GM23248 (cell line): ENCODE measurements around the gene CXCL10. TPM values are rescaled to one million over a fixed set of nuclear protein-coding genes. Genes with fewer than 3 reads are reported as not detected.
"Not testable (repeated sequence)": the region's sequence is repeated elsewhere in the genome, so short reads cannot be mapped to it uniquely, and the experiment has no call there.

Experiments used
- DNase-seq: peaks from one replicate; pipeline ENCODE4 v3.0.0-alpha.2; 2015
- H2AFZ ChIP-seq: fragments of 200-600 bp; sonication (generic); 2 replicates; pipeline ENCODE4 v1.6.1; 2016; ENCODE audit warnings: antibody characterized with exemption
- H3F3A ChIP-seq: fragments of 200-600 bp; sonication (generic); 2 replicates; pipeline ENCODE4 v1.6.1; 2016; ENCODE audit warnings: mild to moderate bottlenecking, antibody characterized with exemption, mixed run types; ENCODE audit not compliant: insufficient read depth
- H3K27ac ChIP-seq: fragments of 200-600 bp; sonication (generic); 2 replicates; pipeline ENCODE4 v1.5.1; 2016; ENCODE audit warnings: mild to moderate bottlenecking
- H3K27me3 ChIP-seq: fragments of 200-600 bp; sonication (generic); replicated peaks from 2 replicates; pipeline ENCODE4 v1.6.1; 2016; ENCODE audit warnings: mild to moderate bottlenecking; ENCODE audit not compliant: insufficient read depth
- H3K36me3 ChIP-seq: fragments of 200-600 bp; sonication (generic); 2 replicates; pipeline ENCODE4 v1.6.1; 2016; ENCODE audit warnings: low read depth, mild to moderate bottlenecking
- H3K4me1 ChIP-seq: fragments of 200-600 bp; sonication (generic); 2 replicates; pipeline ENCODE4 v1.6.1; 2016; ENCODE audit warnings: mild to moderate bottlenecking; ENCODE audit not compliant: insufficient read depth
- H3K4me2 ChIP-seq: fragments of 200-600 bp; sonication (generic); one replicate; pipeline ENCODE4 v1.6.1; 2016; ENCODE audit warnings: mild to moderate bottlenecking; ENCODE audit not compliant: unreplicated experiment
- H3K4me3 ChIP-seq: fragments of 200-600 bp; sonication (generic); 2 replicates; pipeline ENCODE4 v1.5.1; 2016; ENCODE audit warnings: mild to moderate bottlenecking
- H3K79me2 ChIP-seq: fragments of 200-600 bp; sonication (generic); 2 replicates; pipeline ENCODE4 v1.6.1; 2016; ENCODE audit warnings: mild to moderate bottlenecking; ENCODE audit not compliant: insufficient read depth
- H3K9ac ChIP-seq: fragments of 200-600 bp; sonication (generic); 2 replicates; pipeline ENCODE4 v1.6.1; 2016; ENCODE audit warnings: mild to moderate bottlenecking
- H3K9me2 ChIP-seq: fragments of 200-600 bp; sonication (generic); 2 replicates; pipeline ENCODE4 v1.6.1; 2016; ENCODE audit warnings: mixed run types, mild to moderate bottlenecking, moderate library complexity; ENCODE audit not compliant: insufficient read depth
- H3K9me3 ChIP-seq: fragments of 200-600 bp; sonication (generic); one replicate; pipeline ENCODE4 v1.6.1; 2017; ENCODE audit warnings: low read depth
- H4K20me1 ChIP-seq: fragments of 200-600 bp; sonication (generic); 2 replicates; pipeline ENCODE4 v1.6.0; 2016; ENCODE audit not compliant: insufficient read depth
- EZH2 ChIP-seq: fragments of 200-600 bp; sonication (generic); IDR thresholded peaks from 2 replicates; pipeline ENCODE4 v1.6.1; 2018; ENCODE audit warnings: antibody characterized with exemption, mild to moderate bottlenecking; ENCODE audit not compliant: insufficient read depth, poor library complexity, severe bottlenecking
- EZH2phosphoT487 ChIP-seq: fragments of 200-600 bp; sonication (generic); IDR thresholded peaks from 2 replicates; pipeline ENCODE4 v1.6.1; 2018; ENCODE audit warnings: antibody characterized with exemption, moderate library complexity, mild to moderate bottlenecking, low read depth; ENCODE audit not compliant: insufficient read depth
- WGBS, 2 experiments: methylation state at CpG; one replicate each; pipeline ENCODE4 v1.1.6; 2015 to 2017; ENCODE audit warnings: low lambda C conversion rate in 2 of 2, low coverage in 1 of 2; ENCODE audit errors: missing lambda C conversion rate in 2 of 2; 5-methylcytosine and 5-hydroxymethylcytosine counted together
- in situ Hi-C: fragments of 300-500 bp; cut with MboI; formaldehyde crosslinking; loops from 2 replicates; pipeline ENCODE4 v1.15.0; 2020
- polyA plus RNA-seq: library from polyadenylated mRNA; unstranded; fragments of >200 nt; fragmentation: Nextera tagmentation; extraction: Ambion mirVana; gene quantifications from 2 replicates; pipeline ENCODE4 v1.2.1, GENCODE V29; 2016
- total RNA-seq: library from RNA; depleted of rRNA; stranded (reverse); fragments of >200 nt; shearing (Covaris generic); gene quantifications from 2 replicates; pipeline ENCODE4 v1.2.3, GENCODE V29; 2014

Gene CXCL10
- total and polyA plus RNA-seq, 2 experiments from 2014 or later = not detected

GRCh38 chr4:76058302-76058701 is 35.0 kb upstream of the CXCL10 start:
- no peak for TF ChIP-seq EZH2phosphoT487
- Histone ChIP-seq H3F3A (no peaks in the 10 kb centered on the region), H3K4me2 (no peak overlapping the region), H3K4me3 (no peak overlapping the region), H3K79me2 (no peaks in the 10 kb centered on the region), H3K9me3 (no peaks in the 10 kb centered on the region), H3K9ac (no peak overlapping the region), H3K9me2 (no peaks in the 10 kb centered on the region), H3K27ac (no peak overlapping the region), H3K36me3 (no peaks in the 10 kb centered on the region), H3K4me1 (no peaks in the 10 kb centered on the region), H3K27me3 (peaks cover 57% of the 10 kb centered on the region), H2AFZ (no peak overlapping the region), H4K20me1 (no peaks in the 10 kb centered on the region)
- in situ Hi-C loops = no loop called here
- no peak for DNase-seq

DNA sequence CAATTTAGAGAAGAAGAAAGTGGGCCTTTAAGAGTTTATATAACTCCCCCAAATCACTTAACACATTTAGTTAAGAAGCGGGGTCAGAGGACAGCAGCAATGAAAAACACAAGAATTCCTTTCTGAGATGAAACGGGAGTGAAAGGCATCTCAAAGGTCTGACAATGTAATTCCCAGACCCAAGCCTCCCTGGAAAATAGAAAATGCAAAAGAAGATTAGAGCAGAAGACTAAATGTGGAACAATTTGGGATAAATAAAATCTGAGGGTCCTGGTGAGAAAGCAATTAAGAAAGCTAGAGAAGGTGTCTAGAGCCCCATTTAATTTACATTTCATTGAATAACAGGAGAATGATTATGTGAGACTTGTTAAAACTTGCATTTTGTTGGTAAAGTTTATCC is 32.1 kb upstream of the CXCL10 start:
- Histone ChIP-seq H3K36me3 (no peaks in the 10 kb centered on the region), H3K9me2 (no peaks in the 10 kb centered on the region), H2AFZ (no peak overlapping the region), H3K4me1 (no peaks in the 10 kb centered on the region), H4K20me1 (no peaks in the 10 kb centered on the region), H3K9me3 (no peaks in the 10 kb centered on the region), H3K9ac (no peak overlapping the region), H3K27me3 (peaks cover 59% of the 10 kb centered on the region), H3K4me2 (no peak overlapping the region), H3F3A (no peaks in the 10 kb centered on the region), H3K27ac (no peak overlapping the region), H3K79me2 (no peaks in the 10 kb centered on the region), H3K4me3 (no peak overlapping the region)
- DNase-seq = no peak
- in situ Hi-C loops = no loop called here
- WGBS, 2 experiments = 60 to 61% methylated on average over 2 of the region's 2 CpGs
- no peak for TF ChIP-seq EZH2phosphoT487
- TF ChIP-seq EZH2 = no peak

- no peak overlapping the region for H3K4me2 ChIP-seq
- no peaks in the 10 kb centered on the region for H3K36me3 ChIP-seq
- no peak overlapping the region for H3K9ac ChIP-seq
- TF ChIP-seq EZH2phosphoT487 = no peak
- TF ChIP-seq EZH2 = no peak
- H3K4me1 ChIP-seq = no peaks in the 10 kb centered on the region
- H3K9me3 ChIP-seq = no peaks in the 10 kb centered on the region
- in situ Hi-C loops = no loop called here
- H3F3A ChIP-seq = no peaks in the 10 kb centered on the region
- WGBS, 2 experiments = 30 to 39% methylated on average over 2 of the region's 2 CpGs
- DNase-seq = no peak
- H3K27ac ChIP-seq = no peak overlapping the region
- H3K79me2 ChIP-seq = no peaks in the 10 kb centered on the region
- no peak overlapping the region for H2AFZ ChIP-seq
- H3K9me2 ChIP-seq = no peaks in the 10 kb centered on the region
- peaks cover 57% of the 10 kb centered on the region for H3K27me3 ChIP-seq
- H3K4me3 ChIP-seq = no peak overlapping the region
- no peaks in the 10 kb centered on the region for H4K20me1 ChIP-seq
Measured at GRCh38 chr4:76055016-76055415, 31.7 kb upstream of the CXCL10 start.

DNA sequence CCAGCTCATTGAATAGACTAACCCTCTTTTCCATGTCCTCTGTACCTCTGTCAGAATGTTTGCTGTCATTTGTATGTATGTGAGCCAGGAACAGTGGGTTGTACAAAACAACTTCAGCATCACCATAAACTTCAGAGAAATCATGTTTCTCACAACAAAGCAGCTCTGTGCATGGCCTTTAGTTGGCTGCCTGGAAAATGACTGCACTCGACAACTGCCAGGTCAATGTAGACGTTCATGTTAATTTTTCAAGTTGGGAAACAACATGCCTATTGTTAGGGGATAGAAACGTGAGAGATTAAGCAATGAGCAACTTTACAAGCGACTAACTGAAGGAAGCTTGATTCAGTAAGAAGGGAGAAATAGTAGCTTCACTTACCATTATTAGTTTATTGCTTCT is 30.4 kb upstream of the CXCL10 start:
- Histone ChIP-seq H4K20me1 (no peaks in the 10 kb centered on the region), H3K79me2 (no peaks in the 10 kb centered on the region), H3K36me3 (no peaks in the 10 kb centered on the region), H3K9ac (no peak overlapping the region), H3F3A (no peaks in the 10 kb centered on the region), H3K9me3 (no peaks in the 10 kb centered on the region), H3K27me3 (peaks cover 48% of the 10 kb centered on the region), H3K4me3 (no peak overlapping the region), H2AFZ (no peak overlapping the region), H3K27ac (no peak overlapping the region), H3K4me2 (no peak overlapping the region), H3K4me1 (no peaks in the 10 kb centered on the region), H3K9me2 (no peaks in the 10 kb centered on the region)
- WGBS, 2 experiments = 23 to 33% methylated on average over 4 of the region's 4 CpGs
- DNase-seq = no peak
- in situ Hi-C loops = no loop called here
- TF ChIP-seq EZH2 (no peak), EZH2phosphoT487 (no peak)

GRCh38 chr4:76050560-76051050 is 27.3 kb upstream of the CXCL10 start:
- H3K9me2 ChIP-seq, DNase-seq, H3F3A ChIP-seq, in situ Hi-C loops, H3K9me3 ChIP-seq, H3K79me2 ChIP-seq, H2AFZ ChIP-seq, H3K4me1 ChIP-seq, H3K4me2 ChIP-seq, H3K4me3 ChIP-seq, H3K9ac ChIP-seq, H4K20me1 ChIP-seq, H3K36me3 ChIP-seq, H3K27ac ChIP-seq: not testable (repeated sequence)
- WGBS, 2 experiments = 81 to 89% methylated on average over 15 to 22 of the region's 27 CpGs
- peaks cover 28% of the 10 kb centered on the region for H3K27me3 ChIP-seq

GRCh38 chr4:76049860-76050416 is 26.6 kb upstream of the CXCL10 start:
- H3K36me3 ChIP-seq, H3F3A ChIP-seq, H3K9me2 ChIP-seq, H2AFZ ChIP-seq, H3K4me3 ChIP-seq, DNase-seq, H3K79me2 ChIP-seq, H4K20me1 ChIP-seq, in situ Hi-C loops, H3K9ac ChIP-seq, H3K4me1 ChIP-seq, H3K9me3 ChIP-seq, H3K27ac ChIP-seq, H3K4me2 ChIP-seq: not testable (repeated sequence)
- 70 to 86% methylated on average over 13 to 17 of the region's 17 CpGs for WGBS, 2 experiments
- H3K27me3 ChIP-seq = peaks cover 21% of the 10 kb centered on the region

DNA sequence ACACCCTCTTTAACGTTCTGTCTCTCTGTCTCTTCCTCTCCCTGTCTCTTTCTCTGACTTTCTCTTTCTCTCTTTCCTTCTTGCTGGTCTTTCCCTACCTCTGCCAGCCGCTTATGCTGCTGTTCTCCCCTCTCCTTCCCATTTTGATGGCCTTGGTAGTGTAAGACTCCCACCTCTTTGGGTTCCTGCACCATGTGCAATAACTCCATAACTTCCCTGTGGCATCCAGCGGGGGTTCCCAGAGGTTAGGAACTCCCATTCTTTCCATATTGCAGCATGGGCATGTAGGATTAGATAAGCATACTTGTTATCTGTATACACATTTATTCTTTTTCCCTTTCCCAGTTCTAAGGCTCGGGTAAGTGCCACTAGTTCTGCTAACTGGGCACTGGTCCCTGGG is 21.4 kb upstream of the CXCL10 start:
- H3K9ac ChIP-seq, H3K4me3 ChIP-seq, H3F3A ChIP-seq, H3K9me3 ChIP-seq, in situ Hi-C loops, H3K36me3 ChIP-seq, H2AFZ ChIP-seq, H3K4me1 ChIP-seq, H3K4me2 ChIP-seq, DNase-seq, H3K27ac ChIP-seq, H4K20me1 ChIP-seq, H3K9me2 ChIP-seq, H3K27me3 ChIP-seq, H3K79me2 ChIP-seq: not testable (repeated sequence)
- WGBS, 2 experiments = 36 to 40% methylated on average over 4 of the region's 4 CpGs
